Right lobe of liver (tissue), 6 donors: ENCODE measurements around the gene CDH8. TPM values are rescaled to one million over a fixed set of nuclear protein-coding genes. Genes with fewer than 3 reads are reported as not detected.

Experiments used
- ATAC-seq, 4 donors: fragments of 200-7000 bp; cut with Tn5 transposase; one replicate each; pipeline ENCODE4 v1.9.1; 2020; ENCODE audit warnings: mild to moderate bottlenecking in 4 of 4, moderate library complexity in 4 of 4
- DNase-seq, 3 donors: peaks; one replicate each; pipeline ENCODE4 v3.0.0-alpha.2; 2020
- H3K27ac ChIP-seq, 3 donors: fragments of 200-600 bp; one replicate each; pipeline ENCODE4 v1.8.0; 2022
- H3K27me3 ChIP-seq, 2 donors: fragments of 200-600 bp; one replicate each; pipeline ENCODE4 v1.8.0; 2022
- H3K36me3 ChIP-seq, 4 donors: fragments of 200-600 bp; sonication (generic) in 1 of 4; one replicate each; pipeline versions ENCODE4 v1.5.1 to v1.8.0; 2017 to 2022; ENCODE audit warnings: control low read depth in 1 of 4
- H3K4me1 ChIP-seq, 4 donors: fragments of 200-600 bp; sonication (generic) in 1 of 4; one replicate each; pipeline versions ENCODE4 v1.5.1 to v1.8.0; 2017 to 2022; ENCODE audit warnings: control low read depth in 1 of 4
- H3K4me3 ChIP-seq, 3 donors: fragments of 200-600 bp; one replicate each; pipeline ENCODE4 v1.8.0; 2022
- H3K9me3 ChIP-seq, 4 donors: fragments of 200-600 bp; sonication (generic) in 1 of 4; one replicate each; pipeline versions ENCODE4 v1.5.1 to v1.8.0; 2017 to 2022; ENCODE audit warnings: control low read depth in 1 of 4
- CTCF ChIP-seq, 4 donors: fragments of 200-600 bp in 3 of 4; fragments of 450-650 bp in 1 of 4; IDR thresholded peaks; one replicate each; pipeline versions ENCODE4 v1.5.1 to v1.8.0; 2016 to 2022; ENCODE audit warnings: antibody characterized with exemption in 4 of 4, mild to moderate bottlenecking in 2 of 4
- POLR2A ChIP-seq: fragments of 450-650 bp; IDR thresholded peaks from one replicate; pipeline ENCODE4 v1.6.1; 2017; ENCODE audit warnings: antibody characterized with exemption, mild to moderate bottlenecking
- WGBS: methylation state at CpG from one replicate; pipeline ENCODE4 v1.1.6; 2018; ENCODE audit warnings: low coverage, low lambda C conversion rate; ENCODE audit not compliant: insufficient coverage; ENCODE audit errors: missing lambda C conversion rate; 5-methylcytosine and 5-hydroxymethylcytosine counted together
- intact Hi-C, 2 donors: fragments of 100-400 bp; cut with DNase I; formaldehyde crosslinking; loops; one replicate each; pipeline versions ENCODE4 v1.11.2 to v1.14.1; 2022
- total RNA-seq, 6 experiments: library from RNA; depleted of rRNA in 2 of 6; stranded (reverse); fragments of >200 nt in 2 of 6; fragmentation: NEBNext Ultra II Directional in 3 of 6; extraction: Animal tissue kit (Norgen Biotek cat#: 25700) in 3 of 6; gene quantifications; one replicate each; pipeline versions ENCODE4 v1.1.0 to v1.2.4, GENCODE V29; 2016 to 2023
- donor health status: DM: no; HTN: yes; CAD: no.
- donor health status: DM: no; HTN: no; CAD: no.
- donor health status: DM: no; HTN: no; CAD: no.
- donor health status: DM: no; HTN: yes; CAD: no.
- donor health status: DM: no; HTN: yes; CAD: no.

The CDH8 gene
- total RNA-seq, 6 experiments from 2014 or later, result not detected

GRCh38 chr16:61952841-61953240, 83.4 kb downstream of the CDH8 start:
- Histone ChIP-seq H3K27ac (no peak overlapping the region), H3K4me3 (no peak overlapping the region), H3K36me3 (no peaks in the 10 kb centered on the region), H3K27me3 (no peaks in the 10 kb centered on the region), H3K4me1 (no peaks in the 10 kb centered on the region), H3K9me3 (no peaks in the 10 kb centered on the region)
- WGBS, result 0% methylated on average over 1 of the region's 1 CpG
- ATAC-seq (no peak), DNase-seq (no peak)
- TF ChIP-seq CTCF (IDR thresholded peaks at IDR 0.05) (no peak), POLR2A (no peak)
- intact Hi-C loops, result loop anchor here in 1 of 2 donors (10.0 kb wide), 1 partner anchor 58 kb away; no protein-coding TSS in a partner anchor

GRCh38 chr16:61948414-61948813, 87.8 kb downstream of the CDH8 start:
- Histone ChIP-seq H3K4me1 (no peaks in the 10 kb centered on the region), H3K4me3 (no peak overlapping the region), H3K27me3 (no peaks in the 10 kb centered on the region), H3K9me3 (no peaks in the 10 kb centered on the region), H3K36me3 (no peaks in the 10 kb centered on the region), H3K27ac (no peak overlapping the region)
- DNase-seq, result no peak
- TF ChIP-seq CTCF (IDR thresholded peaks at IDR 0.05) (no peak), POLR2A (no peak)
- no peak for ATAC-seq
- intact Hi-C loops, result no loop called here
- WGBS, result 23% methylated on average over 3 of the region's 3 CpGs

GRCh38 chr16:61946019-61946418, 90.2 kb downstream of the CDH8 start:
- Histone ChIP-seq H3K27ac (no peak overlapping the region), H3K4me3 (no peak overlapping the region), H3K36me3 (no peaks in the 10 kb centered on the region), H3K27me3 (no peaks in the 10 kb centered on the region), H3K9me3 (no peaks in the 10 kb centered on the region), H3K4me1 (no peaks in the 10 kb centered on the region)
- TF ChIP-seq POLR2A (no peak), CTCF (IDR thresholded peaks at IDR 0.05) (no peak)
- intact Hi-C loops, result no loop called here
- no peak for ATAC-seq
- DNase-seq, result no peak

GRCh38 chr16:61945511-61945910, 90.7 kb downstream of the CDH8 start:
- ATAC-seq, result no peak
- Histone ChIP-seq H3K27me3 (no peaks in the 10 kb centered on the region), H3K27ac (no peak overlapping the region), H3K36me3 (no peaks in the 10 kb centered on the region), H3K9me3 (no peaks in the 10 kb centered on the region), H3K4me3 (no peak overlapping the region), H3K4me1 (no peaks in the 10 kb centered on the region)
- no peak for DNase-seq
- WGBS, result 17% methylated on average over 4 of the region's 4 CpGs
- intact Hi-C loops, result no loop called here
- TF ChIP-seq POLR2A (no peak), CTCF (IDR thresholded peaks at IDR 0.05) (no peak)

- H3K36me3 ChIP-seq, result no peaks in the 10 kb centered on the region
- H3K27ac ChIP-seq, result no peak overlapping the region
- H3K9me3 ChIP-seq, result no peaks in the 10 kb centered on the region
- DNase-seq (no peak), ATAC-seq (no peak)
- intact Hi-C loops, result no loop called here
- 27% methylated on average over 3 of the region's 3 CpGs for WGBS
- no peaks in the 10 kb centered on the region for H3K4me1 ChIP-seq
- H3K27me3 ChIP-seq, result no peaks in the 10 kb centered on the region
- no peak overlapping the region for H3K4me3 ChIP-seq
- TF ChIP-seq CTCF (IDR thresholded peaks at IDR 0.05) (no peak), POLR2A (no peak)
Observed at GRCh38 chr16:61944004-61944403, 92.2 kb downstream of the CDH8 start.
